ENCODE measurements around the gene SEH1L.
"Not testable (repeated sequence)": the region's sequence is repeated elsewhere in the genome, so short reads cannot be mapped to it uniquely, and the experiment has no call there.

The SEH1L gene

GRCh38 chr18:12997330-12997729, 49.5 kb downstream of the SEH1L start:
- not testable (repeated sequence) for DNase-seq

DNA sequence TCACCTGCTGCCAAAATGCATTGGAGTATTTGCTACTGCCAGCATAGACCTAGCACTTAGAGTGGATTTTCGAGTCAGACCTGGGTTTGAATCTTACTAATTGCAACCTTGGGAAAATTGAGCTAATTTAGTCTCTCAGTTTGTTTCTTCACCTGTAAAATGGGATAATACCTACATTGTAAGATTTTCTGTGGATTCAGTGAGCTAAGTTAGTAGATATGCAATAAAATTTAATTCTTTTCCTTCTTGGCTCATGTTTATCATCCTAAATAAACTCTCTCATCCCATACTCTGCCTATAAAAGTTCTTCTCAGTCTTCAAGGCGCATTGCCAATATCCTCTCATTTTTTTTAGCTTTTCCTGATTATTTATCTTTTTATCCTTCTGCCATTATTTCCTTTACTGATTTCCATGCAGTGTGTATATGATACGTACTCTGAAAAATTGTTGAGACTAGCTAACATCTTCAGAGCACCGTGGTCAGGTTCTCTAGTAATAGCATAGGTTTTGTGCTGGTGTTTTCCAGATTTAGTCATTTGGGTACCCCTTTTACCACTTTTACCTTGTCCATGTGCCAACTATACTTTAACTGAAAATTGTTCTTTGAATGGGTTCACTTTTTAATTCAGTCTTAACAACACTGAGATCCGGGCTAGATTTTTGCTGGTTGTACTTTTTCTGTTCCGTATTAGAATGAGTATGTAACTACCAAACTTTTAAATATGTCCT, 50.7 kb downstream of the SEH1L start:
- DNase-seq, result no peak

DNA sequence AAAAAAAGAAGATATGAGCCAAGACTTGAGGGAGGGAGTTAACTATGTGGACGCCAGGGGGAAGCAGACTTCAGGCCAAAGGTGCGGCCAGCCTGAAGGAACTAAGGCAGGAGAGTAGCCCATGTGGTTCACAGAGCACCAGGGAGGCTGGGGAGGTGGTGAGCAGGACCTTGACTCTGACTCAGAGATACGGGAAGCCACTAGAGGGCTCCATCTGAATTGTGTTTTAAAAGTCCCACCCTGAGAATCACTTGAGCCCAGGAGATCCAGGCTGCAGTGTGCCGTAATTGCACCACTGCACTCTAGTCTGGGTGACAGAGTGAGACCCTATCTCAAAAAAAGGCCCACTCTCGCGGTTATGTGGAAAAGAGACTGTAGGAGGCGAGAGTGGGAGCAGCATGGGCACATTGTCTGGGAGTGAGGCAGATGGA, 55.7 kb downstream of the SEH1L start:
- DNase-seq, result no peak

GRCh38 chr18:13004396-13004795, 56.6 kb downstream of the SEH1L start:
- no peak for DNase-seq

DNA sequence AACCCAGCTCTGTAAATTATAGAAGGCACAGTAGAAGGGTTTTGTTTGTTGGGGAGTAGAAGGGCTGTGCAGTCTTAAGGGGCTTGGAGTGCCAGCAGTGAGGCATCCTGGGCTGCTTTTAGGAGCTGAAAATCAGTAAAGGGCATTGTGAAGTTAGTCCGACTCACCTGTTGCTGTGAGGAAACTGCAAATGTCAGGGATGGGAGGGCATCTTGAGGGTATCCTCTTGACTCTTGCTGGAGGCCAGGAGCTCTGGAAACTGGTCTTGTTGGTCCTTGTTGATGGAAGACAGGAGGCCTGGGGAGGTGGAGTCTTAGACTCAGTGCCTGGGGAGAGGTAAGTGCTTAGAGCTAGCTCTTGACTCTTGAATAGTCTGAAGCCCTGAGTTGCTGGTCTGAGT, 57.5 kb downstream of the SEH1L start:
- DNase-seq, result no peak

DNA sequence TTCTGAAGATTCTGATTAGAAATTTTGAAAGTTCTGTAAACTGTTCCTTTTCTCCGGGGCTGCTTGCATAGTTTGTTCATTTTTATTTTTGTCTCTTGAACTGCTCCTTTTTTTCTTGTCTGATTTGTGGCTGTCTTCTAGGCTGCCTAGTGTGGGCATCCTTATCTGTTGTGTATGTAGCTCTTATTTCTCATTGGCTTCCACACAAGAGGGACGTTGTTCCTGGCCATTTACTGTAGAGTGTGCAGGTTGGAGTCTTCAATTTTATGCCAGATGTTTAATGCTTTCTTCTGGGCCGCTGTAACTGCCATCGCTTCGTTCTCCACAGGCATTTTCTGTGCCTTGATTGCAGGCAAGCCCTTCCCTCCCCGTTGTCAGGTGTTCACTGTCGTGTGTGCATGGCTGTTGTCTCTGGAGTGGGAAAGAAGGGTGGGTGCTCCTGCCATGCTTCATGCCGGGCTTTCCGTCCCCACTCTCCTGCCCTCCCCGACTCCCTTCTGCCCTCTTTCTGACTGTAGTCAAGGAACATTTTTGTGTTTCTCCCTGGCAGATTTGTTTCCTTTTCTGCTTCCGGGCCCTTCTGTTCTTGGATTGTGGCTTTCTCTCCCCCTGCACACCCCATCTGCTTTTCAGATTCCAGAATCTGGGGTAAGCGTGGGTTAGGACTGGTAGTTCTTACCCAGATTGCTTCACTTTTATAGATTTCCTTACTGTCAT, 58.9 kb downstream of the SEH1L start:
- no peak for DNase-seq

DNA sequence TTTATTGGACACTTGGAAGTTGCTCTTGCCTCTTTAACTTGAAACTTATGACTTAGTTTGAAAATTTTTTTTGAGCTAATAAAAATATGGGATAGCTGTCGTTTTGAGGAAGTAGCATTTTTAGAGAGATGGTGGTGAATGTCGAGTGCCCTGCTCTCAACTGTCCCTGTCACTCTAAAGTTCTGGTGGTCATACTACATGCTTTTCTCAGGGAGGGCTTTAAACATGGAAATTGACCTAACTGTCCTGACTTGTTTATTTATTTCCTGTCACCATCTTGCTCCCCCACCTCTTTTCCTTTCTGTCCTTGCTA, 59.4 kb downstream of the SEH1L start:
- no peak for DNase-seq

- no peak for DNase-seq
Measured at GRCh38 chr18:13011719-13012118, 63.9 kb downstream of the SEH1L start.

DNA sequence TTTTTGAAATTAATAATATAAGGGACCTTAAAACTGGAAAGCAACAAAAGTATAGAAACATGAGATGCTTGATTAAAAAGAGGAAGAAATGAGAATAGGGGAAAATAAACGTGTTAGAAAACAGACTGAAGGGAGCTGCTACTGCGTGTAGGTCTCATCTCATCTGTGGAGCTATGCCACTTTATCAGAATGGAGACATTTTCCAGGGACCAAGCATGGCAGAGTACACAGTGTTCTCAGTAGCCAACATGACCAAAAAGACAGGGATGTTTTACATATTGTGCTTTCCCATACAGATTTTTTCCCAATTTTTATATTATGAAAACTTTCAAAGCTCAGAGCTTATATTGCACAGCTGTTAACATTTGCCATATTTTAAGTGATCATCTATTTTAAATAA, 66.4 kb downstream of the SEH1L start:
- no peak for DNase-seq

DNA sequence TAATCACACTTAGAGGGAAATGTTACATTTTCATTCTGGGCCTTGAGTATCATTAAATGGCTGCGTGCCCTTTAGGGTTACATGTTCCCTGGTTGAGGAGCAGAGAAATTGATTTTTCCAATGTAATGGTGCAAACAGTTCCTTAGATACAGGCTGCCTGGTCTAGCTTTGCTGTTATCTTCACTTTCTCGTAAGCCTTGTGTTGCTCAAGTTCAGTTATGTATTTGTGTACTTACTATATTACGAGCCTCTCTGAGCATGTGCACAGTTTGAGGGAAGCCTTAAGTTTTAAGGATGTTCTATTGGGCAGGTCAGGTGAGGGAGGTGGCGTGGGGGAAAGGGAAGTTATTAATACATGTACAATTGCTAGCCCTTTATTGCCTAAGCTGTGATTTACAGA, 67.0 kb downstream of the SEH1L start:
- no peak for DNase-seq

GRCh38 chr18:13017247-13017875, 69.5 kb downstream of the SEH1L start:
- DNase-seq, result no peak

- no peak for DNase-seq
Measured at GRCh38 chr18:13018374-13018773, 70.6 kb downstream of the SEH1L start.

GRCh38 chr18:13019301-13019700, 71.5 kb downstream of the SEH1L start:
- DNase-seq, result no peak

DNA sequence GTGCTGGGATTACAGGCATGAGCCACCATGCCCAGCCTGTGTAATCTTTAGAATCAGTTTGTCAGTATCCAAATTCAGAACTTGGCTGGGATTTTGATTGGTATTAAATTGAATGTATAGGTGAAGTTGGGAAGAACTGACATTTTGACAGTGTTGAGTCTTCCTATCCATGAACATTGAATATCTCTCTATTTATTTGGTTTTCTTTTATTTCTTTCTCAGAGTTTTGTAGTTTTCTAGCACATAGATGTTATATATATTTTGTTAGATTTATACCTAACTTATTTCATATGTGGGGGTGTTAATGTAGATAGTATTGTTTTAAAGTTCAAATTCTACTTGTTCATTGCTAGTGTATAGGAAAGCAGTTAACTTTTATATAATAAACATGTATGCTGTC, 74.8 kb downstream of the SEH1L start:
- no peak for DNase-seq

DNA sequence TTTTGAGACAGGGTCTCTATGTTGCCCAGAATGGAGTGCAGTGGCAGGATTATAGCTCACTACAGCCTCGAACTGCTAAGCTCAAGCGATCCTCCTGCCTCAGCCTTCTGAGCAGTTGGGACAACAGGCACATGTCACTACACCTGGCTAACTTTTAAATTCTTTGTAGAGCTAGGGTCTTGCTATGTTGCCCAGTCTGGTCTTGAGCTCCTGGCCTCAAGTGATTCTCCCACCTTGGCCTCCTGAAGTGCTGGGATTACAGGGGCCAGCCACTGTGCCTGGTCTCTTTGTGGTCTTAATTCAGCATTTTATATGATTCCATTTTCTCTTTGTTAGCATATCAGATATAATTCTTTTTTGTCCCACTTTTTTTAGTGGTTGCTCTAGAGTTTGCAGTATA, 77.4 kb downstream of the SEH1L start:
- no peak for DNase-seq

DNA sequence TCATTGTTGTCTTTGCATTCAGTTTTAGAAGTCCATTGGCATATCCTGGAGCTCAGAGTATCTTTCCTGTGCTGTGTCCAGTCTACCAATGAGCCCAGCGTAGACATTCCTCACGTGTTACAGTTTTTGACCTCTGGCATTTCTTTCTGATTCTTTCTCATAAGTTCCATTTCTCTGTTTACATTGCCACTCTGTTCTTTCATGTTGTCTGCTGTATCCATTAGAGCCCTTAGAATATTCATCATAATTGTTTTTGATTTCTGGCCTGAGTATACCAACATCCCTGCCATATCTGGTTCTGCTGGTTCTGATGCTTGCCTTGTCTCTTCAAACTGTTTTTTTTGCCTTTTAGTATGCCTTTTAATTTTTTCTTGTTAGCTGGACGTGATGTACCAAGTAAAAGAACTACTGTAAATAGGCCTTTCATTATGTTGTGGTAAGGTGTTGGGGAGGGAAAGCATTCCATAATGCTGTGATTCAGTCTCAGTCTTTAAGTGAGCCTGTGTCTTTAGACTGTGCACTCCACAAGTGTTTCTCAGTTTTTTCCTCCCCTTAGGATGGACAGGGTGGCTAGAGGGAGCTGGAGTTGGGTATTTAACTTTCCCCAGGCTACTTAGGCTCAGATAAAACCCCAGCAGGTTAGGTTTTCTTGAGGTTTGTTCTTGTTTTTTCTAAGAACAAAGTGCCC, 78.9 kb downstream of the SEH1L start:
- no peak for DNase-seq

- DNase-seq, result no peak
Measured at GRCh38 chr18:13028869-13029268, 81.1 kb downstream of the SEH1L start.

- no peak for DNase-seq
Measured at GRCh38 chr18:13032173-13032572, 84.4 kb downstream of the SEH1L start.

GRCh38 chr18:13035249-13035914, 87.6 kb downstream of the SEH1L start:
- no peak for DNase-seq

DNA sequence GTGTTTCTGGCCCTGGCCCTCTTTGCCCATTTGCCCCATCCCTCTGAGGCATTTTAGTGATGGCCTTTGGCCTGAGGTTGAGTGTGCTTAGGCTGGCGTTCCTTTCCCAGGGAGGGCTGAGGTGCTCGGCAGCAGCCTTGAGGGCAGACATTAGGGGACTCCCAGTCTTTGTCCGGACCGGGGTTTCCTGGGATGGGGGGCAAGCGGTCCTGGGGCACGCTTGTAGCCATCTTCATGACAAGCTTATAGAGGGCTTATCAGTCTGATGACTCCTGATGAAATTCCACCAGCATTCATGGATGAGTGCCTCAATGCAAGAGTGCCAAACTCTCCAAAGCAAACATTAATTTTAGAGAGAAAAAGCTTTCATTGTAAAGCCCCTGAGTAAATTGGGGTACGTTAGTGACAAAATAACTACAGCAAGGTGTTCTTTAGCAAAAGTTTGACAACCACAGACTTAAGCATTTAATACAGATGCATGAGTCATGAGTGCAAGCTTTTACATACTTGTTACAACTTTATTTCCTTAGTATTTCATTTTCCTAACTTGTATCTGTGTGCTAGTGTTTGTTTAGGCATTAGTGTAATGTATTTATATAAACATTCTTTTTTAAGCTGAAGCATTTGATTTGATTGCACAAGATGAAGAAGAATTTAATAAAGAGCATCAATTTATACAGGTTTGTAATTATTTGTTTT, 89.0 kb downstream of the SEH1L start:
- DNase-seq, result no peak
